ENCODE data around the gene SERPIND1. TPM values are rescaled to one million over a fixed set of nuclear protein-coding genes. Genes with fewer than 3 reads are reported as not detected.

The SERPIND1 gene
- total RNA-seq, 4 donors from 2014 or later = 0.15 TPM; not detected in 3

DNA sequence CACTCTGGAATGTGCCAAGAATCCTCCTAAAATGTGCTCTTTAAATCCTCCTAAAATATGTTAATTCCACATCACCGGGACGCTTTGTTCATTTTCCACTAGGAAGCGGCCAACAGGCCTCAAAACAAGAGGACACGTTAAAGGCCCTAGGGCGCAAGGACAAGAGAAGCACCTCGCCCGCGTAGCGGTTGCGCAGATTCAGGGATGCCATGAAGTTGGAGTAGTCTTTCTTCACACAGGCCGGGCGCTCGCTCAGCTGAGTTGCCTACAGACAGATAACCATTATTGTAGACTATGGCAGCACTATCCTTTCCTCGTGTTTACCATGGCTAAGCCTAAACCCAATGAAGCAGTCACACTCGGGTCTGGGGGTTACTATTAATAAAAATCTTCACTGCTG lies 29.5 kb upstream of the SERPIND1 start:
- TF ChIP-seq POLR2A (IDR thresholded peaks at IDR 0.05) (no peak), EP300 (IDR thresholded peaks at IDR 0.05) (no peak), CTCF (IDR thresholded peaks at IDR 0.05) (no peak), POLR2AphosphoS5 (IDR thresholded peaks at IDR 0.05) (no peak)
- no peak for ATAC-seq
- WGBS, 2 donors (ENCODE audit: low coverage in 1 of 2) = 95 to 96% methylated on average over 4 to 15 of the region's 15 CpGs
- no peaks in the 10 kb centered on the region for H3K9me3 ChIP-seq
- no peak overlapping the region for H3K4me3 ChIP-seq
- H3K36me3 ChIP-seq = peaks cover 0 to 94% of the 10 kb centered on the region in 2 donors
- H3K27me3 ChIP-seq = no peaks in the 10 kb centered on the region
- H3K27ac ChIP-seq = no peak overlapping the region
- peaks cover 0 to 15% (median 8%) of the 10 kb centered on the region in 3 donors for H3K4me1 ChIP-seq

DNA sequence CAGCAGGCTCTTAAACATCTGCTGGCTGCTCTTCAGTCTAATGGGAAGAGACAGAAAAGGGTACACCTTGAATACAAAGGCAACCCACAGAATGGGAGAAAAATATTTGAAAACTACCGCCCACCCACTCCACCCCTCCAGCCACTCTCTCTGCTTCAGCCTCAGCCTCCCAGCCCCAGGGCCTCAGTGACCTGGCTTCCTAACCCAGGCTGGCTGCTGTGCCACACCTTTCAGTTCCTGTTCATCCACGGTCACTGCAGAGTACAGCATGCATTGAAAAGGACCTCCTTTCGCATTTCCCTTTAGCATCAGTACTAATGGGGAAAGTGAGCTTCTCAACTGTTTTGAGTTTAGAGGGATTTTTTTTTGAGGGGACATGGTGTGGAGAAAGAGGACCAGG lies 28.8 kb upstream of the SERPIND1 start:
- Histone ChIP-seq H3K4me3 (no peak overlapping the region), H3K27me3 (no peaks in the 10 kb centered on the region), H3K4me1 (peaks cover 0 to 22% (median 8%) of the 10 kb centered on the region in 3 donors), H3K27ac (no peak overlapping the region), H3K36me3 (peaks cover 0 to 96% of the 10 kb centered on the region in 2 donors), H3K9me3 (no peaks in the 10 kb centered on the region)
- ATAC-seq = no peak
- 86 to 94% methylated on average over 1 to 3 of the region's 3 CpGs for WGBS, 2 donors (ENCODE audit: low coverage in 1 of 2)
- no peak for TF ChIP-seq POLR2AphosphoS5 (IDR thresholded peaks at IDR 0.05)
- no peak for TF ChIP-seq POLR2A (IDR thresholded peaks at IDR 0.05)
- no peak for TF ChIP-seq EP300 (IDR thresholded peaks at IDR 0.05)

GRCh38 chr22:20746431-20747189 lies 27.3 kb upstream of the SERPIND1 start:
- ATAC-seq = no peak

DNA sequence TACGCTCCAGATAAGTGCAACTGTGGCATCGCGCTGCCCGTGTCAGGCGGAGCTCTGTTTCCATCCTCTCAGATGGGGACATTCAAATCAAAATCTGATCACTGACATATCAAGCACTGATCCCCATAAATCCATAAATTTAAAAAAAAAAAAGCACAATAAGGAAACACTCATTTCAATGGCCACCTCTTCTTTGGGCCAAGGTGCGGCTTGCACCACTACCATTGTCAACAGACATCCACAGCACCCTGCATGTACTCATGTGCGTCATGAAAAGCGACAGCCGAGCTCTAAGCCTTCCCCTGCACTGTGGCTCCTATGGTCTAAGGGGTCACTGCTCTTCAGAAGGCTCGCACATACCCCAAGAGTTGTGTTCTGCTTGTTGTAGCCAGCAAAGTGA lies 26.7 kb upstream of the SERPIND1 start:
- peaks cover 0 to 94% of the 10 kb centered on the region in 2 donors for H3K36me3 ChIP-seq
- H3K27me3 ChIP-seq = no peaks in the 10 kb centered on the region
- 93 to 95% methylated on average over 8 to 9 of the region's 10 CpGs for WGBS, 2 donors (ENCODE audit: low coverage in 1 of 2)
- no peak overlapping the region for H3K4me3 ChIP-seq
- TF ChIP-seq EP300 (IDR thresholded peaks at IDR 0.05) = no peak
- H3K4me1 ChIP-seq = peaks cover 0 to 38% (median 12%) of the 10 kb centered on the region in 3 donors
- no peaks in the 10 kb centered on the region for H3K9me3 ChIP-seq
- no peak overlapping the region for H3K27ac ChIP-seq
- no peak for ATAC-seq

More at GRCh38 chr22:20746431-20747189, 27.3 kb upstream of the SERPIND1 start:
- Histone ChIP-seq H3K9me3 (no peaks in the 10 kb centered on the region), H3K27me3 (no peaks in the 10 kb centered on the region), H3K4me1 (peaks cover 0 to 37% (median 12%) of the 10 kb centered on the region in 3 donors), H3K27ac (no peak overlapping the region), H3K4me3 (no peak overlapping the region), H3K36me3 (peaks cover 0 to 94% of the 10 kb centered on the region in 2 donors)
- TF ChIP-seq POLR2AphosphoS5 (IDR thresholded peaks at IDR 0.05) = no peak
- TF ChIP-seq POLR2A (IDR thresholded peaks at IDR 0.05) = no peak
- TF ChIP-seq EP300 (IDR thresholded peaks at IDR 0.05) = no peak
- 80% methylated on average over 3 to 4 of the region's 9 CpGs for WGBS, 2 donors (ENCODE audit: low coverage in 1 of 2)

- peak overlapping the region in 3 of 4 donors; percentile 71 to 75 (median 72) for H3K27ac ChIP-seq
- peaks cover 0 to 94% of the 10 kb centered on the region in 2 donors for H3K36me3 ChIP-seq
- WGBS, 2 donors (ENCODE audit: low coverage in 1 of 2) = 80% methylated on average over 1 of the region's 7 CpGs; no CpG with 5 or more reads in 1 of the 2 donors
- no peak for ATAC-seq
- no peak for TF ChIP-seq CTCF (IDR thresholded peaks at IDR 0.05)
- TF ChIP-seq EP300 (IDR thresholded peaks at IDR 0.05) = no peak
- no peak for TF ChIP-seq POLR2AphosphoS5 (IDR thresholded peaks at IDR 0.05)
- no peak for TF ChIP-seq POLR2A (IDR thresholded peaks at IDR 0.05)
- no peaks in the 10 kb centered on the region for H3K9me3 ChIP-seq
- H3K4me1 ChIP-seq = peaks cover 0 to 38% (median 12%) of the 10 kb centered on the region in 3 donors
- H3K4me3 ChIP-seq = no peak overlapping the region
- H3K27me3 ChIP-seq = no peaks in the 10 kb centered on the region
These were observed 25.8 kb upstream of the SERPIND1 start for GRCh38 chr22:20748082-20748481.

DNA sequence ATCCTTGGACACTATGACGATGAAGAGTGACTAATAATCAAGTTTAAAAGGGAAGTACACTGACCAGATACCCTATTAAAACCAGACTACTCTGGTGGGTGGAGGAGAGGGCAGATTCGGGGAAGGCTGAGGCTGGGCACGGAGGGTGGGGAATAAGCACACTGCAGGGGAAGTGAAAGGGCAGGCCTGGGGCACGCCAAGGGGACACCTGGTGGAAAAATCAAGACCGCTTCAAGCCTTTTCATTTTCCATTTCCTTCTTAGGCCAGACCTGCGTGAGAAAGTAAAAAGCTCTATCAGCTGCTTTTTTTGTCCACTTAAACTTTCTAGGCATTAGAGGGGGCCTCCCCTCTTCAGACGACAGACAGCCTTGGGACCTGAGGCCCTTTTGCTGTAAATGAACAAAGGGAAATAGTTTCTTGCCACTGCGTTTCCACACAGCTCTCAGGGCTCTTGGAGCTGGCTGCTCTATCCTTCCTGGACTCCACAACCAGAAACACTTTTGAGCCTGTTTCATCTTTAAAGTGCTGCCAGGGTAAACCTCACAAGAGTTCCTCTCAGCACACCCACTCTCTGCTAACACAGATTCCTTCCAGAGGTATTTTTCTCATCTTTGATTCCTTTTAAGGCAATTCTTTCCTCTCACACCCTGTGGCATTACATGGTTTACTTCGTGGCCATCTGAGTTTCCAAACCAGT lies 25.0 kb upstream of the SERPIND1 start:
- H3K4me1 ChIP-seq = peaks cover 0 to 38% (median 12%) of the 10 kb centered on the region in 3 donors

More for the DNA sequence above, 25.0 kb upstream of the SERPIND1 start:
- peak; percentile 3 for ATAC-seq
- peak overlapping the region in 3 of 4 donors; percentile 71 to 75 (median 72) for H3K27ac ChIP-seq
- H3K36me3 ChIP-seq = peaks cover 0 to 92% of the 10 kb centered on the region in 2 donors
- 34 to 57% methylated on average over 7 to 9 of the region's 9 CpGs for WGBS, 2 donors (ENCODE audit: low coverage in 1 of 2)
- TF ChIP-seq POLR2A (IDR thresholded peaks at IDR 0.05) (no peak), EP300 (IDR thresholded peaks at IDR 0.05) (no peak), CTCF (IDR thresholded peaks at IDR 0.05) (no peak)
- H3K4me3 ChIP-seq = no peak overlapping the region
- no peaks in the 10 kb centered on the region for H3K9me3 ChIP-seq
- H3K27me3 ChIP-seq = no peaks in the 10 kb centered on the region

Measured in gastroesophageal sphincter (tissue), 4 donors.